Measurements from ENCODE around the gene NDRG3.

Gene NDRG3

DNA sequence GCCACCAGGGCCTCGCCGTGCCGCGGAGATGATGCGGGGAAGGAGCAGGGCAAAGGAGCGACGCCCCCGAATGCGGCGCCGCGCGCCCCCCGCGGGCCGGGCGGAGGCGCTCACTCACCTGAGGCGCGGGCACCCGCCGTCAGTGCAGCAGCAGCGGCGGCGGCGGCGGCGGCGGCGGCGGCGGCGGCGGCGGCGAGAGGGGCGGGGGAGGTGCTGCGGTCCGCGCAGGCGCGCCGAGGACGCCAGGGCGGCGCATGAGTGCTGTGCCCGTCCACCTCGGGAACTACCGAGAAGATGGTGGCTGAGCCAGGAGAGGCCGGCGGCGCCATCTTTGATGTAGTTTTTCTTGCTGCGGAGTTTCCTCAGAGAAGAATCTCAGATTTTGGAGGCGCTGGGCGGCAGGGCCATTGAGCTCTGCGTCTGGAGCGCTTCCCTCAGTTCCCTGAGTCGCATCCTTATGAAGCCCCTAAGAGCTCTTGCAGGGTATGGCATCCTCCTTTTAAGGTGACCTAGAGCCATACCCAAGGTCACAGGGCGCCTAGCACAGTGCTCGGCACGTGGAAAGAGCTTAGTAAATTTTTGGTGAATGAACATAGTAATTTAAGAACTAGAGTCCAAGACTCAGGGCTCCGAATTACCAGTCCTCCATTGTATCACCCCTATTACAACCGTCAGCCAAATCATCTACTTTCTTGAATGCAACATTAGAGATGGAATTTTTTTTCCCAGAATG lies at the start of gene NDRG3:
Gene NDRG3 (minus strand): TSS at position 164 of the 733 bp plus-strand sequence. CDS start 24,355 bp downstream, outside the sequence.
- DNase-seq: peak; percentile 93

DNA sequence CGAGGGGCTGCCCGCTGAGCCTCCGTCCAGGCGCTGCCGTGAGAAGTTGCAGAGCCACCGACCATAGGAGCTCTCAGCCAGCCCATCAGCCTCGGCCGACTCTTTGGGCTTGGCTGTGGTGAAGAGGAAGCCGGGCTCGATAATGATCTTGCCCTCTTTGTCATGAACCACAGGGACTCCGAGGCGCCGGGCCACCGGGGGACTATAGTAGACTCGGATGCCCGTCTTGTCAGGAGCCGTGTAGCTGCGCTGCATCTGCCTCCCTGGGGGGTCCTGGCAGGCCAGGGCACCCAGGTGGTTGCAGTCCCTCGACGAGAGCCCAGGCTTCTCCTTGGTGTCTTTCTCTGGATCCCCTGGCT lies 48.2 kb upstream of the NDRG3 start:
- DNase-seq: no peak

GRCh38 chr20:36793294-36794115 lies 47.6 kb upstream of the NDRG3 start:
- DNase-seq: no peak

- peak; percentile 54 for DNase-seq
Observed at GRCh38 chr20:36792422-36792821, 46.5 kb upstream of the NDRG3 start.

DNA sequence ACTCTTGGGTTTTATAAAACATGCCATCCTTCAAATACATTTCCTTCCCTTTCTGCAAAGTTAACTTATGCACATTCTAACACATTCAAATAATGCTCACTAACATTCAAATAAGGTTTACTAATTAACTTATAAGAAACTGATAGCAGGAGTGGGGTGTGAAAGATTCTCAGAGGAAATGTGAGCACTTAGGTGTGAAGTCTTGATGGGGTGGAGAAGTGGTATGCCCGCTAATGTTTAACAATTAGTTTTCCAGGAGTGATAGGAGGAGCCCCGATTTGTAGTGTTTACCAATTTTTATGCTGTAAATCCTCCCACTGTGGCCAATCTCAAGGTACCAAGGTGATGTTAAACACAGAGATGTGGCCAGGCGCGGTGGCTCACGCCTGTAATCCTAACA lies 46.0 kb upstream of the NDRG3 start:
- DNase-seq: no peak

GRCh38 chr20:36786663-36787062 lies 40.8 kb upstream of the NDRG3 start:
- no peak for DNase-seq

GRCh38 chr20:36786246-36786645 lies 40.4 kb upstream of the NDRG3 start:
- DNase-seq: no peak

DNA sequence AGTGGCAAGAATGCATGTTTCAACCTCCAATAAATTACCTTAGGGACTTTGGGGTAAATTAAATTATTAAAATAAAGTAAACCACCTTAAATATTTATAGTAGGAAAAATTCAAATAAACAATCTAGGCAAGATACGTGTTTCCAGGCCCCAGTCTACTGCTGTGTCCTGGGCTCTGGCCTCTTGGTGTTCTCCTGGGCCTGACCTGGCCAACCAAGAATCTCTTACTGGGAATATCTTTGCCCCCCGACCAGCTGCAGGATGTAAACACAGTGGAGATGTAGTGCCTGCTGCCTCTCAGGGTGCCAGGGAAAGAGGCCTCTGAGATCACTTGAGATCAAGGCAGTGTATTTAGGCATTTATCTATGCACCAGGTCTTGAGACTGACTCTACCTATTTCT lies 39.4 kb upstream of the NDRG3 start:
- DNase-seq: no peak

GRCh38 chr20:36784900-36785299 lies 39.0 kb upstream of the NDRG3 start:
- no peak for DNase-seq

- DNase-seq: no peak
Observed at GRCh38 chr20:36784116-36784515, 38.2 kb upstream of the NDRG3 start.

- no peak for DNase-seq
Observed at GRCh38 chr20:36779656-36780025, 33.8 kb upstream of the NDRG3 start.

DNA sequence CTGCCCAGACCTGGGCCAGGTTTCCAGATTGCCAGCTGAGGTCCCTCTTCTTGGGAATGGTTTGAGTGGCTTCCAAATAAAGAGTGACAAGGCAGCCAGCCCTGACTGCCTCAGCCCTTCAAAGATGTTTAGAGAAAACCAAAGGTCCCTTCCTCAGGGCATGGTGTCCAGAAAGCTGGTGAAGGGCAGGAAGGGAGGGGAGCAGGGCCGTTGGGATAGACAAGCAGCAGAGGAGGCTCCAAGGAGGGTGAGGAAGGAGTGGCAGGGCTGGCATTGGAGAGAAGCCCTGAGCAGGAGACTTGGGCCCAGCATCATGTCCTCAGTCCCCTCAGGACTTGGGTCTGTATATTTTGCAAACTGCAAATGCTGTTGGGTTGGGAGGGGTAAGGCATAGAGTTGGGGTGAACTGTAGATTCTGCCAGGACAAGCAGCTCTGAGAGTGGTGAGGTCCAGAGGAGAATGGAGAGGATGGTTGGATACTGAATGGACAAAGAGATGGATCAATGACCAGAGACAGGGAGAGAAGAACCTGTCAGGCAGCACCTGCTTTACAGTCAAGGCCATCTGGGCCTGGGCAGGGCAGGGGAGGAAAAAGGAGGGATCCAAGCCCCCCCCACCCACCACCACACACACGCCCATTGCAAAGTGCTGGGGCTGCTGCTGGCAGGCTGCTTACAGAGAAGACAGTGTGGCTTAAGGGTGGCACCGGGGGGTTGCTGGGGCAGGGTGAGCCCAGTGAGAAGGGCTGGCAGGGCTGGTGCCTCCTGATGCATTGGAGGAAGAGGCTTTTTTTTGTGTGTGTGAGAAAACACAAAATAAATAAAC lies 33.2 kb upstream of the NDRG3 start:
- no peak for DNase-seq

DNA sequence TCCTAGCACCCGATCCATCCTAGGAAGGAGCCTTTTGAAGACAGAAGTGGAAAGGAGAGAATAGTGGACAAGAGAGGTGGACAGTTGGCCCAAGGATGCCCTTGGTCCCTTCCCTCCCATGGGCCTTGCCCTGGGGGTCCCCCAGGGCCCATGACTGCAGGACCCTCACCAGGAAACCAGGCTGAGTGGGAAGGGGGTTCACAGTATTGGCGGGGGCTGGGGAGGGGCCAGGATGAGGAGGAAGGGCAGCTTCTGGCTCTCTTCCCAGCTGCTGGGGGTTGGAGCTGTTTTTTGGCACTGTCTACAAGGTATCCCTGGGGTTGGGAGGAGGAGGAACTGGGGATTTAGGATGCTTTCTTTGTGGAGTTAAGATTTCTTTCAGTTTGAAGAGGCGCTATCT lies 31.7 kb upstream of the NDRG3 start:
- no peak for DNase-seq

GRCh38 chr20:36777167-36777566 lies 31.3 kb upstream of the NDRG3 start:
- no peak for DNase-seq

- DNase-seq: no peak
Observed at GRCh38 chr20:36775826-36776225, 29.9 kb upstream of the NDRG3 start.

- DNase-seq: no peak
Observed at GRCh38 chr20:36775196-36775595, 29.3 kb upstream of the NDRG3 start.

- DNase-seq: peak; percentile 97
Observed at GRCh38 chr20:36773597-36774390, 27.9 kb upstream of the NDRG3 start, which contains the start of gene DSN1. Gene DSN1 (minus strand): TSS chr20:36773763. CDS start chr20:36771458, 2,305 bp downstream.

- no peak for DNase-seq
Observed at GRCh38 chr20:36773107-36773596, 27.3 kb upstream of the NDRG3 start.

GRCh38 chr20:36770680-36771079 lies 24.8 kb upstream of the NDRG3 start:
- DNase-seq: no peak

- no peak for DNase-seq
Observed at GRCh38 chr20:36768768-36769430, 23.0 kb upstream of the NDRG3 start.

DNA sequence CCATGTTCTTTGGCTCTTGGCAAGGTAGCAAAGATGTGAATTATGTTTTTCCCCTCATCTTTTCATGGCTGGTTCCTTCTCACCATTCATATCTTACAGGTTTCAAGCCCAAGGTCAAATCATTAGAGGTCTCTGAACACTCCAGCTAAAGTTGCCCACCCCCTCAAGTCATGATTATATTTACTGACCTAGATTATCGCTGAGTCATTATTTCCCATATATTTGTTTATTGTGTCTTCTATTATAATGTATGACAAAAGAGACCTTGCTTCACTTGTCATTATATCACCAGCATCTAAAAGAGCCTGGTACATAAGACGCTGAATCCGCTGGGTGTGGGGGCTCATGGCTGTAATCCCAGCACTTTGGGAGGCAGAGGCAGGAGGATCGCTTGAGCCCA lies 15.2 kb upstream of the NDRG3 start:
- DNase-seq: no peak

DNA sequence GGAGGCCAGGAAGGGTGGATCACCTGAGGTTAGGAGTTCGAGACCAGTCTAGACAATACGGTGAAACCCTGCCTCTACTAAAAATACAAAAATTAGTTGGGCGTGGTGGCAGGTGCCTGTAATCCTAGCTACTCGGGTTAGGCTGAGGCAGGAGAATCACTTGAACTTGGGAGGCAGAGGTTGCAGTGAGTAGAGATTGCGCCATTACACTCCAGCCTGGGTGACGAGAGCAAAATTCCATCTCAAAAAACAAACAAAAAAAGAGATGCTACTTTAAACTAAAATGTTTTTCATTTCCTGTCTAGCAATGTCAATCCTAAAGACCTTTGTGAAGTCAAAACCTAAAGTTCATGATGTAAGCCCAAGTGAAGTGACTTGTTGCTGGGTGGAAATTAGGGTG lies 14.8 kb upstream of the NDRG3 start:
- DNase-seq: no peak
